CD4-positive, alpha-beta memory T cell (primary cell): Measurements from ENCODE around the gene DLG4. TPM values are rescaled to one million over a fixed set of nuclear protein-coding genes. Genes with fewer than 3 reads are reported as not detected.

ENCODE experiments used
- CTCF ChIA-PET: fragments of 350-600 bp; sonication (Branson Sonifier 250); formaldehyde crosslinking; loops from one replicate; lab custom pipeline; 2021; ENCODE audit warnings: inconsistent platforms; ENCODE audit not compliant: partially characterized antibody; lab: Charles Lee
- POLR2A ChIA-PET: fragments of 350-600 bp; sonication (Branson Sonifier 250); formaldehyde crosslinking; loops from one replicate; lab custom pipeline; 2021; ENCODE audit not compliant: partially characterized antibody; lab: Charles Lee
- DNase-seq, 5 donors: peaks; one replicate each; pipeline versions ENCODE4 v3.0.0 to v3.0.0-alpha.2; 2020 to 2022; ENCODE audit warnings: mixed read lengths in 1 of 5
- H3K27ac ChIP-seq: one replicate; pipeline ENCODE4 v1.7.0; 2013; ENCODE audit warnings: low read depth, low read length
- H3K27me3 ChIP-seq: 2 replicates; pipeline ENCODE4 v1.7.0; 2013; ENCODE audit warnings: mild to moderate bottlenecking, low read length, moderate library complexity; ENCODE audit not compliant: insufficient read depth
- H3K36me3 ChIP-seq: 2 replicates; pipeline ENCODE4 v1.7.0; 2013; ENCODE audit warnings: mild to moderate bottlenecking, low read length, moderate library complexity; ENCODE audit not compliant: insufficient read depth
- H3K4me1 ChIP-seq: 2 replicates; pipeline ENCODE4 v1.7.0; 2013; ENCODE audit warnings: mild to moderate bottlenecking, low read length, moderate library complexity; ENCODE audit not compliant: insufficient read depth
- H3K4me3 ChIP-seq, 2 donors: one replicate each; pipeline ENCODE4 v1.7.0; 2013; ENCODE audit warnings: low read length in 2 of 2, mild to moderate bottlenecking in 1 of 2
- H3K9me3 ChIP-seq, 2 donors: one replicate each; pipeline ENCODE4 v1.7.0; 2013; ENCODE audit warnings: low read length in 2 of 2, control low read depth in 1 of 2; ENCODE audit not compliant: control insufficient read depth in 1 of 2
- H3K27ac Mint-ChIP-seq, 7 donors: one replicate each; pipeline ENCODE4 v1.8.0; 2020 to 2021; ENCODE audit warnings: mixed read lengths in 7 of 7, mild to moderate bottlenecking in 6 of 7, inconsistent platforms in 3 of 7, moderate library complexity in 3 of 7
- H3K27me3 Mint-ChIP-seq, 2 donors: one replicate each; pipeline ENCODE4 v1.8.0; 2020 to 2021; ENCODE audit warnings: mixed read lengths in 2 of 2
- H3K36me3 Mint-ChIP-seq, 2 donors: one replicate each; pipeline ENCODE4 v1.8.0; 2020 to 2021; ENCODE audit warnings: mixed read lengths in 2 of 2, inconsistent platforms in 1 of 2, mild to moderate bottlenecking in 1 of 2
- H3K4me1 Mint-ChIP-seq, 4 donors: one replicate each; pipeline ENCODE4 v1.8.0; 2020 to 2021; ENCODE audit warnings: mixed read lengths in 4 of 4, mild to moderate bottlenecking in 1 of 4
- H3K4me3 Mint-ChIP-seq, 8 donors: one replicate each; pipeline ENCODE4 v1.8.0; 2020 to 2021; ENCODE audit warnings: mixed read lengths in 8 of 8, mild to moderate bottlenecking in 7 of 8, moderate library complexity in 6 of 8, inconsistent platforms in 3 of 8
- H3K9me3 Mint-ChIP-seq, 8 donors: one replicate each; pipeline ENCODE4 v1.8.0; 2020 to 2021; ENCODE audit warnings: mixed read lengths in 8 of 8, mild to moderate bottlenecking in 5 of 8, inconsistent platforms in 3 of 8, moderate library complexity in 1 of 8
- intact Hi-C: fragments of 100-400 bp; cut with micrococcal nuclease; formaldehyde crosslinking; loops from one replicate; pipeline ENCODE4 v1.15.1; 2023
- polyA plus RNA-seq, 2 donors: library from polyadenylated mRNA; unstranded; fragments of 300-500 nt; fragmentation: Illumina TruSeq; gene quantifications; one replicate each; pipeline ENCODE4 v1.2.3, GENCODE V29; 2021
- total RNA-seq, 2 experiments: library from RNA; stranded (reverse); gene quantifications; one replicate each; pipeline ENCODE4 v1.2.3, GENCODE V29; 2021

The DLG4 gene
- total and polyA plus RNA-seq, 4 experiments from 2014 or later = 0.44 to 7.6 (median 3.9) TPM

GRCh38 chr17:7239091-7240027 lies 19.7 kb upstream of the DLG4 start, which contains the start of gene PHF23:
PHF23 (minus strand) TSS chr17:7239457; CDS start chr17:7239279, 178 bp downstream.
- Histone ChIP-seq H3K36me3 (peaks cover 27% of the 10 kb centered on the region), H3K4me1 (peaks cover 61% of the 10 kb centered on the region), H3K4me3 (peak within 1 kb of the TSS; percentile 85 to 86), H3K27me3 (no peaks in the 10 kb centered on the region), H3K27ac (peak within 1 kb of the TSS; percentile 85), H3K9me3 (no peaks in the 10 kb centered on the region)
- Mint-ChIP-seq H3K27me3 (peaks cover 0 to 2% of the 10 kb centered on the region in 2 donors), H3K4me1 (peaks cover 41 to 75% (median 54%) of the 10 kb centered on the region in 4 donors), H3K27ac (peak within 1 kb of the TSS; percentile 90 to 100 (median 98)), H3K36me3 (peaks cover 25 to 69% of the 10 kb centered on the region in 2 donors), H3K9me3 (peaks cover 0 to 8% (median 0%) of the 10 kb centered on the region in 8 donors), H3K4me3 (peak within 1 kb of the TSS; percentile 94 to 99 (median 96))
- peak; percentile 97 to 98 (median 98) for DNase-seq
- intact Hi-C loops = loop anchor here (1.0 to 10.0 kb wide), 8 partner anchors 13 to 605 kb away; partner anchors contain the start of genes EIF5A, ELP5, POLR2A and TMEM102
- CTCF ChIA-PET = interaction anchor here (1.0 to 1.6 kb wide), 4 partner anchors 19 to 97 kb away, joined by 3 to 4 read pairs (median 4); partner anchors contain the start of gene ACAP1
- POLR2A ChIA-PET = interaction anchor here (0.8 to 17.6 kb wide), 18 partner anchors 9 to 447 kb away, joined by 3 to 435 read pairs (median 7); partner anchors contain the start of genes ACADVL, ACAP1, CTDNEP1 and DLG4

- H3K27me3 Mint-ChIP-seq = peaks cover 0 to 2% of the 10 kb centered on the region in 2 donors
- CTCF ChIA-PET = interaction anchor here (0.9 to 2.5 kb wide), 5 partner anchors 18 to 243 kb away, joined by 3 to 14 read pairs (median 4); partner anchors contain the start of genes ACAP1 and SLC35G6
- H3K27me3 ChIP-seq = no peaks in the 10 kb centered on the region
- peaks cover 0 to 8% (median 0%) of the 10 kb centered on the region in 8 donors for H3K9me3 Mint-ChIP-seq
- H3K36me3 Mint-ChIP-seq = peaks cover 25 to 70% of the 10 kb centered on the region in 2 donors
- intact Hi-C loops = loop anchor here (1.0 to 10.0 kb wide), 8 partner anchors 14 to 606 kb away; partner anchors contain the start of genes EIF5A, ELP5, POLR2A and TMEM102
- H3K27ac ChIP-seq = peak overlapping the region; percentile 85
- POLR2A ChIA-PET = interaction anchor here (0.7 to 17.6 kb wide), 23 partner anchors 8 to 935 kb away, joined by 3 to 435 read pairs (median 5); partner anchors contain the start of genes ACADVL, ACAP1, CTDNEP1 and DLG4
- peak in 3 of 5 donors; percentile 36 to 60 (median 39) for DNase-seq
- H3K27ac Mint-ChIP-seq = peak overlapping the region; percentile 90 to 100 (median 96)
- peaks cover 64% of the 10 kb centered on the region for H3K4me1 ChIP-seq
- peaks cover 22% of the 10 kb centered on the region for H3K36me3 ChIP-seq
- peaks cover 45 to 83% (median 58%) of the 10 kb centered on the region in 4 donors for H3K4me1 Mint-ChIP-seq
- H3K4me3 Mint-ChIP-seq = peak overlapping the region; percentile 94 to 99 (median 96)
- no peaks in the 10 kb centered on the region for H3K9me3 ChIP-seq
- peak overlapping the region; percentile 85 to 86 for H3K4me3 ChIP-seq
Observed at GRCh38 chr17:7238420-7239090, 18.9 kb upstream of the DLG4 start.

- Mint-ChIP-seq H3K36me3 (peaks cover 25 to 68% of the 10 kb centered on the region in 2 donors), H3K27me3 (peaks cover 0 to 2% of the 10 kb centered on the region in 2 donors), H3K9me3 (peaks cover 0 to 8% (median 0%) of the 10 kb centered on the region in 8 donors), H3K4me1 (peaks cover 46 to 85% (median 60%) of the 10 kb centered on the region in 4 donors), H3K27ac (peak overlapping the region; percentile 68 to 100 (median 96)), H3K4me3 (peak overlapping the region; percentile 94 to 99 (median 96))
- POLR2A ChIA-PET = interaction anchor here (0.7 to 17.6 kb wide), 25 partner anchors 8 to 936 kb away, joined by 3 to 435 read pairs (median 4); partner anchors contain the start of genes ACADVL, ACAP1, CTDNEP1 and DLG4
- DNase-seq = peak; percentile 63 to 81 (median 70)
- peak overlapping the region; percentile 85 for H3K27ac ChIP-seq
- no peaks in the 10 kb centered on the region for H3K27me3 ChIP-seq
- peaks cover 65% of the 10 kb centered on the region for H3K4me1 ChIP-seq
- H3K36me3 ChIP-seq = peaks cover 22% of the 10 kb centered on the region
- CTCF ChIA-PET = interaction anchor here (0.9 to 2.5 kb wide), 4 partner anchors 17 to 244 kb away, joined by 3 to 14 read pairs (median 5); partner anchors contain the start of genes ACADVL, DLG4 and SLC35G6
- no peaks in the 10 kb centered on the region for H3K9me3 ChIP-seq
- intact Hi-C loops = loop anchor here (2.0 to 10.0 kb wide), 2 partner anchors 335 to 607 kb away; no protein-coding TSS in a partner anchor
- H3K4me3 ChIP-seq = peak overlapping the region in 1 of 2 donors; percentile 86
Observed at GRCh38 chr17:7237761-7238419, 18.3 kb upstream of the DLG4 start.

GRCh38 chr17:7237266-7237760 lies 17.7 kb upstream of the DLG4 start:
- POLR2A ChIA-PET = interaction anchor here (0.9 to 17.6 kb wide), 14 partner anchors 13 to 337 kb away, joined by 3 to 435 read pairs (median 4); partner anchors contain the start of genes ACADVL, CTDNEP1, DLG4 and ELP5
- H3K4me1 ChIP-seq = peaks cover 71% of the 10 kb centered on the region

GRCh38 chr17:7236808-7237207 lies 17.2 kb upstream of the DLG4 start:
- Histone ChIP-seq H3K4me3 (no peak overlapping the region), H3K4me1 (peaks cover 75% of the 10 kb centered on the region), H3K27ac (peak overlapping the region; percentile 85), H3K36me3 (peaks cover 22% of the 10 kb centered on the region), H3K9me3 (no peaks in the 10 kb centered on the region), H3K27me3 (no peaks in the 10 kb centered on the region)
- Mint-ChIP-seq H3K27ac (peak overlapping the region; percentile 58 to 100 (median 96)), H3K4me1 (peaks cover 50 to 83% (median 63%) of the 10 kb centered on the region in 4 donors), H3K4me3 (peak overlapping the region; percentile 64 to 99 (median 96)), H3K27me3 (no peaks in the 10 kb centered on the region), H3K36me3 (peaks cover 22 to 60% of the 10 kb centered on the region in 2 donors), H3K9me3 (no peaks in the 10 kb centered on the region)
- POLR2A ChIA-PET = interaction anchor here (0.7 to 17.6 kb wide), 6 partner anchors 13 to 337 kb away, joined by 3 to 435 read pairs (median 8); partner anchors contain the start of genes ACADVL, CTDNEP1, DLG4 and ELP5
- intact Hi-C loops = loop anchor here (10.0 kb wide), 1 partner anchor 608 kb away; no protein-coding TSS in a partner anchor
- CTCF ChIA-PET = interaction anchor here (1.2 to 2.5 kb wide), 3 partner anchors 14 to 17 kb away, joined by 3 to 14 read pairs (median 5); partner anchors contain the start of genes ACADVL, CTDNEP1 and DLG4
- no peak for DNase-seq

More at GRCh38 chr17:7237266-7237760, 17.7 kb upstream of the DLG4 start:
- H3K4me3 ChIP-seq = peak overlapping the region in 1 of 2 donors; percentile 39
- H3K9me3 ChIP-seq = no peaks in the 10 kb centered on the region
- intact Hi-C loops = loop anchor here (10.0 kb wide), 1 partner anchor 607 kb away; no protein-coding TSS in a partner anchor
- peaks cover 25 to 62% of the 10 kb centered on the region in 2 donors for H3K36me3 Mint-ChIP-seq
- no peak for DNase-seq
- CTCF ChIA-PET = interaction anchor here (1.0 to 2.5 kb wide), 3 partner anchors 16 to 244 kb away, joined by 5 to 14 read pairs (median 5); partner anchors contain the start of genes ACADVL, DLG4 and SLC35G6
- H3K4me3 Mint-ChIP-seq = peak overlapping the region; percentile 64 to 99 (median 96)
- H3K4me1 Mint-ChIP-seq = peaks cover 47 to 83% (median 61%) of the 10 kb centered on the region in 4 donors
- peaks cover 22% of the 10 kb centered on the region for H3K36me3 ChIP-seq
- peaks cover 0 to 2% (median 0%) of the 10 kb centered on the region in 8 donors for H3K9me3 Mint-ChIP-seq
- peak overlapping the region; percentile 58 to 100 (median 96) for H3K27ac Mint-ChIP-seq
- no peaks in the 10 kb centered on the region for H3K27me3 Mint-ChIP-seq
- H3K27me3 ChIP-seq = no peaks in the 10 kb centered on the region
- H3K27ac ChIP-seq = peak overlapping the region; percentile 85
